GM10248 (cell line): ENCODE measurements around the gene PSMB3.

Source experiments
- CTCF ChIA-PET: fragments of 300-600 bp; sonication (Branson Sonifier 250); formaldehyde crosslinking; extraction: SDS; loops from one replicate; lab custom pipeline; 2021; ENCODE audit warnings: antibody characterized with exemption; lab: Yijun Ruan, JAX
- POLR2A ChIA-PET: fragments of 350-650 bp; sonication (Branson Sonifier 250); formaldehyde crosslinking; extraction: SDS; loops from one replicate; lab custom pipeline; 2020; ENCODE audit warnings: antibody characterized with exemption; lab: Yijun Ruan, JAX
- DNase-seq: peaks from one replicate; pipeline ENCODE4 v3.0.0; 2012; ENCODE audit errors: extremely low spot score
- TF ChIP-seq, protein P1 (sequence below): IDR thresholded peaks from 2 replicates; pipeline ENCODE4 v1.5.1; 2012; ENCODE audit warnings: mild to moderate bottlenecking, low read depth; ENCODE audit errors: extremely low read depth, missing control alignments, control extremely low read depth

PSMB3 gene

DNA sequence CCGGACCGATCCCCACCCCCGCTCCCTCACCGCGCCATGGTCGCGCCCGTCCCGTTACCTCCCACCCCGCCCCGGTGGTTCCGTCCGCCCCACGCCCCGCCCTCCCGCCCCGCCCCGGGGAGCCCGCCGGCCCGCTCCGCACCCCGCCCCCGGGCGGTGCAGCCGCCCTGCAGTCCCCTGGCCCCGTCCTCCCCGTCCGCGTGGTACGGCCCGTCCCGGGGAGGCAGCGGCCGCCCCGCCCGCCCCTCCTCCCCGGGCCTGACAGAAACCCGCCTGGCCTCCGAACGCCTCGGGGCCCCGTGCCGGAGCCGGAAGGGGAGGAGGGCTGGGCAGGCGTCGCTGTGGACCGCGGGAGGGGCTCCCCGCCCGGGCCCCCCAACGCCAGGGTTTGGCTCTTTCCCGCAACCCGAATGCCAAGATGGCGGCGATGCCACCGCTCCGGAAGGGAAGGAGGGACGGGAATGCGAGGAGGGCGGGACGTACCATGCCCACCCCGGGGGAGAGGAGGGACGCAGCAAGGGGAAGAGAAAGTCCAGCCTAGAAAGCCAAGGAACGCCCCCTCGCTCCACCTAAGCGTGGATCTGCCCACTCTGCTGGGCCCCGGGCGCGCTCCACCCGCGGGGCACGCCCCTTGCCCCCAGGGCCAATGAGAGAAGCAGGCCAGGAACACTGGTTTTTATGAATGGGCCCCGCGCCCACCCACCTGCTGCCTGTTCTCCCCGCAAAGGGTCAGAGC, 47.1 kb downstream of the PSMB3 start, which contains the start of gene PIP4K2B:
PIP4K2B (minus strand) TSS at position 56 of the 736 bp plus-strand sequence. CDS start 132 bp downstream, outside the sequence.
- TF ChIP-seq, protein P1, sequence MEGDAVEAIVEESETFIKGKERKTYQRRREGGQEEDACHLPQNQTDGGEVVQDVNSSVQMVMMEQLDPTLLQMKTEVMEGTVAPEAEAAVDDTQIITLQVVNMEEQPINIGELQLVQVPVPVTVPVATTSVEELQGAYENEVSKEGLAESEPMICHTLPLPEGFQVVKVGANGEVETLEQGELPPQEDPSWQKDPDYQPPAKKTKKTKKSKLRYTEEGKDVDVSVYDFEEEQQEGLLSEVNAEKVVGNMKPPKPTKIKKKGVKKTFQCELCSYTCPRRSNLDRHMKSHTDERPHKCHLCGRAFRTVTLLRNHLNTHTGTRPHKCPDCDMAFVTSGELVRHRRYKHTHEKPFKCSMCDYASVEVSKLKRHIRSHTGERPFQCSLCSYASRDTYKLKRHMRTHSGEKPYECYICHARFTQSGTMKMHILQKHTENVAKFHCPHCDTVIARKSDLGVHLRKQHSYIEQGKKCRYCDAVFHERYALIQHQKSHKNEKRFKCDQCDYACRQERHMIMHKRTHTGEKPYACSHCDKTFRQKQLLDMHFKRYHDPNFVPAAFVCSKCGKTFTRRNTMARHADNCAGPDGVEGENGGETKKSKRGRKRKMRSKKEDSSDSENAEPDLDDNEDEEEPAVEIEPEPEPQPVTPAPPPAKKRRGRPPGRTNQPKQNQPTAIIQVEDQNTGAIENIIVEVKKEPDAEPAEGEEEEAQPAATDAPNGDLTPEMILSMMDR: no peak
- peak; percentile 97 for DNase-seq
- CTCF ChIA-PET: interaction anchor here (1.2 kb wide), 1 partner anchor 37 kb away, joined by 3 read pairs; no protein-coding TSS in a partner anchor
- POLR2A ChIA-PET: interaction anchor here (0.6 kb wide), 1 partner anchor 20 kb away, joined by 5 read pairs; no protein-coding TSS in a partner anchor

DNA sequence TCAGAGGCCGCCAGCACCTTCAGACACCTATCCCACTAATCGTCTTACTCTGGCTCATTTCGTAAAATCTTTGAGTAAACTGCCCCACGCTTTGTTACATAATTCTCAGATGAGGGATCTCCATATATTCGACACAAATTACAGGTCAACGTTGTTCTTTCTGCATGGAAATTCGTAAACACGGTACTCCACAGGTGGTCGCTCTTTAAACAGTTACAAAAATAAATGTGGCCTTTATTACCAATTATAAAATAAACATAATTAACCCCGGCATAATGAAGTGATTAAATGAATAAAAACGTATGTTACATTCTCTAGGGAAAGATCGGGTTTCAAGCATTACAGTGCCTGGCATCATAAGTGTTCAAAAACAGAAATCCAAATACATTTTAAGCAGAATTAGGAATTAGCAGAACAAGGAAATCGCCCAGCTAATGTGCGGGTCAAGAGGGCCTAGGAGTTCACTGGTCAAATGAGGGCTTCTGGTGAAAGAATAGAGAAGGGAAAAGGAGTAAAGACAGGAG, 47.8 kb downstream of the PSMB3 start:
- DNase-seq: no peak
- CTCF ChIA-PET: interaction anchor here (1.4 kb wide), 1 partner anchor 21 kb away, joined by 3 read pairs; no protein-coding TSS in a partner anchor
- TF ChIP-seq, protein P1: no peak
- POLR2A ChIA-PET: interaction anchor here (0.6 kb wide), 1 partner anchor 19 kb away, joined by 5 read pairs; no protein-coding TSS in a partner anchor

DNA sequence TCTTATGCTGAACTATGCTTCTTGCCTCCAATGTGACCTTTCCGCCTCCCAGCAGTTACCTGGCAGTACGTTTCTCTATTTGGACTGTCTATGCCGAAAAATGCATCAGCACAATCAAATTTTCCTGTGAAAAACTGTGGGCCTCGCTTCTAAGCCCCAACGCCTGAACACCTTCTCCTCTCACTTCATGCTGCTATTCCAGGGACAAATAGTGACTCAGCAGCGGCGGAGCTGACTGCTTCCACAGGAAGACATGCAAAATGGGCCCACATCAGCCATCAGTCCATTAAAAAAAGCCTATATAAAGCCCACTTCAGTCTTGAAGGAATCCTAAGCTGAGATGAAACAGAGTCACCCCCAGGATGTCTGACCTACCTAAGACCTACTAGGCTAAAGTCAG, 57.3 kb downstream of the PSMB3 start:
- TF ChIP-seq, protein P1: no peak
- no peak for DNase-seq
- POLR2A ChIA-PET: interaction anchor here (0.7 kb wide), 1 partner anchor 44 kb away, joined by 3 read pairs; the partner anchor contains the start of gene RPL23
- CTCF ChIA-PET: interaction anchor here (1.2 to 1.5 kb wide), 2 partner anchors 9 to 49 kb away, joined by 3 read pairs; no protein-coding TSS in a partner anchor
